Right ventricle myocardium superior (tissue), 1 donor: Measurements from ENCODE around the gene RAB7A. TPM values are rescaled to one million over a fixed set of nuclear protein-coding genes. Genes with fewer than 3 reads are reported as not detected.

Experiments used
- ATAC-seq: fragments of 200-7000 bp; cut with Tn5 transposase; one replicate; pipeline ENCODE4 v1.9.1; 2020; ENCODE audit warnings: mild to moderate bottlenecking; ENCODE audit not compliant: poor library complexity
- DNase-seq: peaks from one replicate; pipeline ENCODE4 v3.0.0-alpha.2; 2020
- intact Hi-C: fragments of 100-400 bp; cut with DNase I; formaldehyde crosslinking; loops from one replicate; pipeline ENCODE4 v1.11.2; 2022
- long read RNA-seq: library from polyadenylated mRNA; unstranded; transcript quantifications from one replicate; pipeline ENCODE4 v2.0.0, GENCODE V29; 2021
- total RNA-seq: library from RNA; stranded (reverse); fragmentation: NEBNext Ultra II Directional; extraction: Animal tissue kit (Norgen Biotek cat#: 25700); gene quantifications from one replicate; pipeline ENCODE4 v1.2.1, GENCODE V29; 2021
- donor health status: DM: no; HTN: yes; CAD: no; lungs with severe emphysema.

The RAB7A gene
- 240 TPM for total RNA-seq
- long read RNA-seq, transcript RAB7A-201 (6 exons, 2,244 nt): major isoform, 356 of 400 reads
- long read RNA-seq, partial matches to known transcripts: 9 of 400 reads
- long read RNA-seq, other reads (novel, unspliced or antisense): 35 of 400 reads

- peak; percentile 99 for DNase-seq
- intact Hi-C loops: loop anchor here (10.0 kb wide), 1 partner anchor 68 kb away; no protein-coding TSS in a partner anchor
- ATAC-seq: peak; percentile 98
Observed at GRCh38 chr3:128726023-128727016, at the start of gene RAB7A. Gene RAB7A (plus strand): TSS chr3:128726183. CDS start chr3:128795368, 69,185 bp downstream.

GRCh38 chr3:128679338-128679737 lies 46.6 kb upstream of the RAB7A start:
- ATAC-seq: no peak
- no peak for DNase-seq
- intact Hi-C loops: no loop called here

- peak; percentile 99 for ATAC-seq
- DNase-seq: peak; percentile 100
- intact Hi-C loops: loop anchor here (2.0 to 5.0 kb wide), 2 partner anchors 107 to 166 kb away; no protein-coding TSS in a partner anchor
Observed at GRCh38 chr3:128680603-128681368, 45.2 kb upstream of the RAB7A start.

GRCh38 chr3:128681369-128681829 lies 44.6 kb upstream of the RAB7A start:
- ATAC-seq (no peak), DNase-seq (no peak)
- intact Hi-C loops: loop anchor here (2.0 to 5.0 kb wide), 2 partner anchors 106 to 165 kb away; no protein-coding TSS in a partner anchor

- intact Hi-C loops: loop anchor here (5.0 kb wide), 1 partner anchor 103 kb away; no protein-coding TSS in a partner anchor
- DNase-seq (no peak), ATAC-seq (no peak)
Observed at GRCh38 chr3:128683957-128684356, 42.0 kb upstream of the RAB7A start.

GRCh38 chr3:128684986-128685726 lies 40.8 kb upstream of the RAB7A start:
- intact Hi-C loops: loop anchor here (5.0 kb wide), 1 partner anchor 102 kb away; no protein-coding TSS in a partner anchor
- DNase-seq: no peak
- no peak for ATAC-seq

GRCh38 chr3:128686465-128686864 lies 39.5 kb upstream of the RAB7A start:
- DNase-seq: no peak
- ATAC-seq: no peak
- intact Hi-C loops: no loop called here

- ATAC-seq (no peak), DNase-seq (no peak)
Observed at GRCh38 chr3:128689060-128689459, 36.9 kb upstream of the RAB7A start.

GRCh38 chr3:128693696-128694095 lies 32.3 kb upstream of the RAB7A start:
- ATAC-seq: no peak
- intact Hi-C loops: no loop called here
- DNase-seq: no peak

More at GRCh38 chr3:128689060-128689459, 36.9 kb upstream of the RAB7A start:
- intact Hi-C loops: no loop called here

- DNase-seq (no peak), ATAC-seq (no peak)
- intact Hi-C loops: no loop called here
Observed at GRCh38 chr3:128697341-128697740, 28.6 kb upstream of the RAB7A start.

- DNase-seq (peak; percentile 65), ATAC-seq (peak; percentile 89)
Observed at GRCh38 chr3:128698211-128699047, 27.6 kb upstream of the RAB7A start.

GRCh38 chr3:128701342-128702212 lies 24.4 kb upstream of the RAB7A start:
- intact Hi-C loops: no loop called here
- ATAC-seq (no peak), DNase-seq (peak; percentile 44)

More at GRCh38 chr3:128698211-128699047, 27.6 kb upstream of the RAB7A start:
- intact Hi-C loops: no loop called here

GRCh38 chr3:128702391-128702790 lies 23.6 kb upstream of the RAB7A start:
- DNase-seq (no peak), ATAC-seq (no peak)
- intact Hi-C loops: no loop called here

- no peak for DNase-seq
- ATAC-seq: no peak
- intact Hi-C loops: no loop called here
Observed at GRCh38 chr3:128703561-128703960, 22.4 kb upstream of the RAB7A start.

- DNase-seq (no peak), ATAC-seq (no peak)
- intact Hi-C loops: no loop called here
Observed at GRCh38 chr3:128706086-128706615, 19.8 kb upstream of the RAB7A start.

- DNase-seq (no peak), ATAC-seq (no peak)
- intact Hi-C loops: no loop called here
Observed at GRCh38 chr3:128707928-128708494, 18.0 kb upstream of the RAB7A start.
